Astrocyte of the cerebellum (primary cell): ENCODE measurements around the gene GAS7.

Experiments
- DNase-seq: peaks from one replicate; pipeline ENCODE4 v3.0.0-alpha.2; 2011; ENCODE audit warnings: low read depth
- H3K4me3 ChIP-seq: 2 replicates; pipeline ENCODE4 v1.5.1; 2011; ENCODE audit warnings: mild to moderate bottlenecking, low read depth, low read length, moderate library complexity
- CTCF ChIP-seq: IDR thresholded peaks from 2 replicates; pipeline ENCODE4 v1.5.1; 2012; ENCODE audit warnings: low read length, low read depth, moderate library complexity, mild to moderate bottlenecking; ENCODE audit errors: missing control alignments
- in situ Hi-C: cut with HindIII; loops from 2 replicates; pipeline ENCODE4 v1.10.0; 2017; ENCODE audit warnings: low sequenced_read_pairs

GAS7 gene

DNA sequence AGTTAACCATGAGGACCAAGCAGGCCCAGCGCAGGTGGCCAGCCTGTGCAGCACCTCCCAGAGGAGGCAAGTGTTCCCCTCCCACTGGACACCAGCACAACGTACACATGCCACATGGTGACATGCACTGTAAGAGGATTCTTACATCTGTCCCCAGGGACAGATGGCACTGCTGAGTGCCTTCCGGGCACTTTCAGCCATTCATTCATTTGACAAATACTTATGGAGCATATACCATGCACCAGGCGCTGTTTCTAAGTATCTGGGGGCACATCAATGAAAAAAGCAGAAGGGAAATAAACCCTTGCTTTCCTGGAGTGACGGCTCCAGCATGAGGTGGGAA lies 79.6 kb downstream of the GAS7 start:
- in situ Hi-C loops, result no loop called here
- DNase-seq, result no peak
- no peak for TF ChIP-seq CTCF
- H3K4me3 ChIP-seq, result no peak overlapping the region

- H3K4me3 ChIP-seq, result no peak overlapping the region
Measured at GRCh38 chr17:10117581-10118001, 80.8 kb downstream of the GAS7 start.

GRCh38 chr17:10116753-10117420 lies 81.5 kb downstream of the GAS7 start:
- no peak for DNase-seq
- TF ChIP-seq CTCF, result no peak
- in situ Hi-C loops, result no loop called here
- no peak overlapping the region for H3K4me3 ChIP-seq

More at GRCh38 chr17:10117581-10118001, 80.8 kb downstream of the GAS7 start:
- in situ Hi-C loops, result no loop called here
- DNase-seq, result no peak
- no peak for TF ChIP-seq CTCF

DNA sequence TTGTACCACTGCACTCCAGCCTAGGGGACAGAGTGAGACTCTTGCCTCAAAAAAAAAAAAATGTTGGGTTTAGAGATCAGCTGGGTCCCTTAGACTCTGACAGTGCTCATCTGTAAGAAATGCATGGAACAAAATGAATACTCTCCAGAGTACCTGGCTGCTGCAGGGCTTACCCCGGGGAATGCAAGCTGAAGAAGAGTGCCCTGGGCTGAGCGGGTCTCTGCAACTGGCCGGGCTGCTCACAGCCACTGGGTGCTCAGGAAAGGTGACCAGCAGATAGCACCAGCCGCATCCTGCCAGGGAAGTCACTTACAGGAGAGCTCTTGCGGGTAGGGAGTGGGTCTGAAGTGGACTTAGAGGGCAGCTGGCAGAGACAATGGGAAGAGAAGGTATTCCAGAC lies 82.1 kb downstream of the GAS7 start:
- no peak for TF ChIP-seq CTCF
- DNase-seq, result no peak
- H3K4me3 ChIP-seq, result no peak overlapping the region
- in situ Hi-C loops, result no loop called here

DNA sequence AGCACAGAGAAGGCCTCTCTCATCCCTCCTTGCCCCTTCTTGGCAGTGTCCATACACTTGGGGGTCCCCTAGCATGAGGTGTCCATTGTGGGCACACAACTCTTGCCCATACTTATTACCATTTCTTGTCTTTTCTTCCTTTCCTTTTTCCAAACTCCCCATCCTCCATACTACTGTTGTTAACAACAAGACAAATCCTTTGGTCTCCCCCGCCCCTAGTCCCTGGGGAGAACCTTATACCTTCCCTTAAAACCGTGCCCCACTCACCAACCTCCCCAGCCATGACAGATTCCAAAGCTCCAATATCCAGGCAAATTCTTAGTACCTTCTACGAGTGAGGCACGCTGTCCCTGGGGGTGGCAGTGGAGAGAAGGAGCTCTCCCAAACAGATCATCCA lies 82.9 kb downstream of the GAS7 start:
- in situ Hi-C loops, result no loop called here
- no peak for TF ChIP-seq CTCF
- no peak for DNase-seq
- no peak overlapping the region for H3K4me3 ChIP-seq

DNA sequence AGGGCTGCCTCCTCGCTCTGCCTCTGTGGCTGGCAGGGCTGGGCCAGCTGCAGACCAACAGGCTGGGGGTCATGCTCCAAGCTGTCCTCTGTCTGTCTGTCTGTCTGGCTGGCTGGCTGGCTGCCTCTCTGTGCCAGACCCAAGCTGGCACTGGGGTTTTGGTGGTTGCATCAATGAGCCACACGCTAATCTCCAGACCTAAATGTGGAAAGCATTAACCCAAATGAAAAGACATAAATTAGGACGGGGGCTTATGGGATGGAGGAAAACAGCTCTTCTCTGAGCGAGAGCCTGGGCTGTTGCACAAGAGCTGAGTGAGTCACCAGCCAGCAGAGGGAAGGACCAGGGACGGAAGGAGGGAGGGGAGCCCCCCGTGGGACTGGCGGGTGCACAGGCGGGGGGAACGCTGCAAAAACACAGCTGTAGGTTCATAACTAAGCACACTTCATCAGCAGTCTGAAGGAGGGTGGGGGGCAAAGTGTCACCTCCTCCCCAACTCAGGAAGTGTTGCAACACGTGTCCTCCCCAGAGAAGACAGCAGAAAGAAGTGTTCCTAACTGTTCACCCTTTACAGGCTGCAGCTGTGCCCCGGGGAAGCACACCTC lies 83.4 kb downstream of the GAS7 start:
- H3K4me3 ChIP-seq, result peak overlapping the region; percentile 7
- no peak for TF ChIP-seq CTCF
- in situ Hi-C loops, result no loop called here
- peak; percentile 83 for DNase-seq
